Measurements from ENCODE around the gene ACAP2.
"Not testable (repeated sequence)": the region's sequence is repeated elsewhere in the genome, so short reads cannot be mapped to it uniquely, and the experiment has no call there.

ACAP2 gene

DNA sequence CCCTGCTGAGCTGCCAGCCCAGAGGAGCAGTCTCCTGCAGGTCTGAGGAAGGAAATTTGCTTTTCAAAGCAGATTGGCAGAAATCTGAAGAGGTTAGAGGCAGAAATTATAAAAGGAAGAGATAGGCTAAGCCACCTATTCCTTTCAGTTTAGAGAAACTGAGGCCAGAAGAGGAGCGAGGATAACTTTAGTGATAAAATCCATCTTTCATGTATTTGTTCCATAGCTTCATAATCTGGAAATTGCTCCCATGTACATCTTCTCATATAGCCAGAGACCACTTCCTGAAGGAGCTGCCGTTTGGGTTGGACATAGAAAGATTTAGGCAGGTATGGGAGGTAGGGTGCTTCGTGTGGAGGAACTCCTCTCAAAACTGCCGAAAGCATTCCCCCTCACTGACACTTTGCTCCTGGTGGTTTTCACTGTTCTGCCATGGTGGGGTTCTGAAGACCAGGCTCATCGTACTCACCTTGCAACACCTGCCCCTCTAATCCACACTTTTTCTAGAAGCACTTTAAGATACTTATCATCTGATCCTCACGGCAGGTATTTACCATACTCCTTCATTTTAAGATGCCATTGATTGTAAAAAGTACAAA lies 670 bp upstream of the ACAP2 start:
- no peak for FAIRE-seq

GRCh38 chr3:195441992-195442572 lies 738 bp downstream of the ACAP2 start:
- no peak for FAIRE-seq

GRCh38 chr3:195441476-195441991 lies 1.3 kb downstream of the ACAP2 start:
- FAIRE-seq = no peak

DNA sequence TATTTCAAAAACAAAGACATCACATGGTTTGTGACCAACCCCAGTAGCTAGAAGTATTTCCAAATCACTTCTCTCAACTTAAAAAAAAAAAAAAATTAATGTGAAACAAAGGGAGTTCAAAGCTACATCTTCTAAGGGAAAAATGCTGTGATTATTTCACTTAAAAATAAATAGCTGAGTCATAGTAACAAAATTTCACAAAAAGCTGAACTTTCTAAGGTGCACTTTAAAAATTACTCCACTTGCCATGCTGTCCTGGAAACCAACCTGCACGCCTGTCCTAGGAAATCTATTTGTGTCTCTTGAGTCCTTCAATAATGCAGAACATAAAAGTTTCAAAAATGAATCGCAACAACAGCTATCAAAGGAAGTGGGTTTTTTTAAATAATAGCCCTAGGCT lies 1.8 kb downstream of the ACAP2 start:
- no peak for FAIRE-seq

GRCh38 chr3:195440379-195440778 lies 2.4 kb downstream of the ACAP2 start:
- FAIRE-seq = no peak

DNA sequence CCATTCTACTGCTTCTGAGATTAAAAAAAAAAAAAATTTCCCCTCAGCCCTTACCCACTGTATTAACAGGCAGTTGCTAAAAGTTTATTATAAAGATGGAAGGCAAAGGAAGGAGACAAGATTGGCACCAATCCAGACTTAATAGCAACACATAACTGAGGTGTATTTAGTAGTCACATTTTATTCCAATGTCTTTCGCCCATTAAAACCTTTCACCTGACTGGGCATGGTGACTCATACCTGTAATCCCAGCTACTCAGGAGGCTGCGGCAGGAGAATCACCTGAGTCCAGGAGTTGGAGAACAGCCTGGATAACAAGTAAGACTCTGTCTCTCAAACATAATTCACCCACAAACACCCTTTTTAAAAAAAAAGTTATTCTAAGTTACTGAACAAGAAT lies 4.4 kb downstream of the ACAP2 start:
- no peak for FAIRE-seq

DNA sequence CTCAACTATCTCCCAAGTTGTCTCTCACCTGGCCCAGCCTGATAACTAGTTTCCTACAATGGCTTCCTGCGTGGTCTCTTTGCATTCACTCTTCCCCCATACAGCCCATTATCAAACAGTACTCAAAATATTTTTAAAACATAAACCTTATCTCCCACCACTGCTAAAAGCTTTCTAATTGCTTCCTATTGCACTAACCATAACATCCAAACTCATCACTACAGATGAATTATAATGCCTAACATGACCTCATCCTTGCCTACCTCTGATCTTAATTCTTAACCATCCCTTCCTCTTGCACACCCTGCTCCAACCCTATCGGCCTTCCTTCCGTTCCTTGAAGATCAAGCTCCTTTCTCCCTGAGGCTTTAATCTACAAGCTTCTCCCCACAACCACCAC lies 17.0 kb downstream of the ACAP2 start:
- no peak for FAIRE-seq

- FAIRE-seq = no peak
These were observed 19.0 kb downstream of the ACAP2 start for GRCh38 chr3:195423818-195424217.

DNA sequence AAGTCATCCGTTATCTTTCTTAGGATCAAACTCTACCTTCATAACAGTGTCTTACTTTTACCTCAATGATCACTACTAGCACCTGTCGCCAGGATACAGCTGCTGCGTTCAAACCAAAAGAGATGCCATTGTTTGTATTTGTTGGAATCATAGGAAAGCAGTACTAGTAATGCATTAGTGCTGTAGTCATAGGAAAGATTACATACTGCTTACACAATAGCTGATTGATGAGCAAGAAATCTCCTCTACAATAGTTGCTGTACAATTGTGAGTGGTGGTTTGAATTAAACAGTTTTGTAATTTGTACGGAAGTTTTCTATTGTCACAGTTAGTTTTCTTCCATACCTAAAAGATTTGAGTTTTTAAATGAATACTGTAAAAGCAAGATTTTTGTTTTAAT lies 21.4 kb downstream of the ACAP2 start:
- FAIRE-seq = no peak

DNA sequence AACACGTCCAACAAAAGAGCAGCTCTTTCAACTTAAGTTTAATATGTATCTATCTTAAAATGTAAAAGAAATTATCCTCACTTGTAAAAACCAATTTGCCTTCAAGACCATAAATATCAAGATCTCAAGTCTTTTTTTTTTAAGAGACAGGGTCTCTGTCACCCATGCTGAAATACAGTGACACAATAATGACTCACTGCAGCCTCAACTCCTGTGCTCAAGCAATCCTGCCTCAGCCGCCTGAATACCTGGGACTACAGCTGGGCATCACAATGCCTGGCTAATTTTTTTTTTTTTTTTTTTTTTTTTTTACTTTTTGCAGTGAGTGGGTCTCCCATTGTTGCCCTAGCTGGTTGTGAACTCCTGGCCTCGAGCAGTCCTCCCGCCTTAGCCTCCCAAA lies 26.0 kb downstream of the ACAP2 start:
- no peak for FAIRE-seq

DNA sequence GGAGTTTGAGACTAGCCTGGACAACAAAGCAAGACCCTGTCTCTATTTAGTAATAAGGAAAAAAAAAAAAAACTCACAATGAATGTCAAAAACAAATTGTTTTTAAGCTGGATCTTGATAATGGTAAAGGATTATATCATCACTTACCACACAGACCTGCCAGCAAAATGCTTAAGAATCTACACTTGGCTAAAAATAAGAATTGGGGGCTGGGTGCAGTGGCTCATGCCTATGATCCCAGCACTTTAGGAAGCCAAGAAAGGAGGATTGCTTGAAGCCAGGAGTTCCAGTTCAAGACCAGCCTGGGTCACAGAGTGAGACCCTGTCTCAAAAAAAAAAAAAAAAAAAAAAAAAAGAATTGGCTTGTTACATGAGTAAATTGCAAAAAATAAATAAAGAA lies 31.0 kb downstream of the ACAP2 start:
- no peak for FAIRE-seq

- FAIRE-seq = no peak
These were observed 32.3 kb downstream of the ACAP2 start for GRCh38 chr3:195410546-195410945.

- no peak for FAIRE-seq
These were observed 35.0 kb downstream of the ACAP2 start for GRCh38 chr3:195407531-195408409.

- no peak for FAIRE-seq
These were observed 37.2 kb downstream of the ACAP2 start for GRCh38 chr3:195405651-195406050.

GRCh38 chr3:195403841-195404408 lies 38.9 kb downstream of the ACAP2 start:
- FAIRE-seq = no peak

GRCh38 chr3:195403244-195403643 lies 39.6 kb downstream of the ACAP2 start:
- FAIRE-seq = no peak

DNA sequence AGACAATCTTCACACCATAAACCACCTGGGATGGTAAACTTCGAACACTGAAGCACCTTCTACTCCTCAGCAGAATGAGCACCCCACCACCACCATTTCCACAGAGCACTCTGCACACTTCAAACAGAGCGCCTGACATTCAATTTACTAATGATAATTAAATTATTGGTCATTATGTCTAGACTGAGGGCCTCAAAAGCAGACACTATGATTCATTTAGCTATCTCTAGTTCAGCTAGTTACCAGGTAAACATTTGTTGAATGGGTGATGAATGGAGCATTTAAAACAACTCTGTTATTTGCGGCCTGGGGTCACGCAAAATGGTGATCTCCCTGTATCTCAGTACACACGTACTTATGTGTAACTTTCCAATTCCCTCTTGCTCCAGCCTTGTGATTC lies 40.9 kb downstream of the ACAP2 start:
- no peak for FAIRE-seq

- not testable (repeated sequence) for FAIRE-seq
These were observed 44.4 kb downstream of the ACAP2 start for GRCh38 chr3:195398460-195398859.

GRCh38 chr3:195397524-195397923 lies 45.3 kb downstream of the ACAP2 start:
- peak; percentile 36 for FAIRE-seq

GRCh38 chr3:195395208-195395816 lies 47.5 kb downstream of the ACAP2 start:
- no peak for FAIRE-seq

DNA sequence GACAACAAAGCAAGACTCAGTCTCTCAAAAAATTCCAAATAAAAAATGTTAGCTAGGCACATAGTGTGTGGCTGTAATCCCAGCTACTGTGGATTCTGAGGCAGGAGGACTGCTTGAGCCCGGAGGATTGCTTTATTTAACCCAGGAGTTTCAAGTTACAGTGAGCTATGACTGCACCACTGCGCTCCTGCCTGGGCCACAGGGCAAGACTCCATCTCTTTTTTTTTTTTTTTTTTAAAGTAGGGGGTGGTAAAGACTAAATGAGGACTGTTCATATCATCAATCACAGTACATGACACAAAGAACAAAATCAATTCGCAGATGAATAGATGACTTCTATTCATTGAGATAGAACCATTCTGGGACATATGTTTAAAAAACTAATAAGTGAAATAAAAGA lies 48.1 kb downstream of the ACAP2 start:
- no peak for FAIRE-seq

DNA sequence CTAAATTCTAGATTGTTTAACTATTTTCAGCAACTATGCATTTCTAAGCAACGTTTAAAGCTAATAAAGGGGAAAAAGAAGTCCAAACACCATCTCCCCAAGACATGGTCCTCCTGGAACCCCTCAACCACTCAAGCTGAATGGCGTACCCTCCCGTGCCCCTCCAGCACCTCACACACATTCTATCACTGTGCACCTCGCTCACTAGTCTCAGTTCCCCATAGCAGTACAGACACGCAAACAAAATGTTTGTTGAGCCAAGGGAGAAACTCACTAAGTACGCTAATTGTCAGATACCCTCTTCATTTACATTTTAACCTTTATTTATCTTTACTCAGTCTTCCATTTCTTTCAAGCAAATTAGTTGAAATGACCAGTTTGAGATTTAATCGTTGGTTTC lies 48.8 kb downstream of the ACAP2 start:
- no peak for FAIRE-seq

- no peak for FAIRE-seq
These were observed 54.4 kb downstream of the ACAP2 start for GRCh38 chr3:195388380-195388779.
